Esophagus squamous epithelium (tissue), 4 donors: ENCODE data around the gene MEN1.

ENCODE experiments used
- CTCF ChIP-seq, 6 experiments: fragments of 450-650 bp in 4 of 6; fragments of 200-600 bp in 2 of 6; sonication (generic) in 2 of 6; IDR thresholded peaks; one replicate each; pipeline ENCODE4 v1.5.1; 2016 to 2019; ENCODE audit warnings: antibody characterized with exemption in 6 of 6, mild to moderate bottlenecking in 4 of 6, moderate library complexity in 4 of 6
- POLR2A ChIP-seq, 4 donors: fragments of 450-650 bp; IDR thresholded peaks; one replicate each; pipeline ENCODE4 v1.6.1; 2017; ENCODE audit warnings: antibody characterized with exemption in 4 of 4, mild to moderate bottlenecking in 4 of 4, moderate library complexity in 3 of 4

GRCh38 chr11:64800303-64801157, 9.8 kb downstream of the MEN1 start:
- TF ChIP-seq CTCF (IDR thresholded peaks at IDR 0.05), result no peak
- TF ChIP-seq POLR2A (IDR thresholded peaks at IDR 0.05), result no peak
